ENCODE data around the gene FSD2.

- TF ChIP-seq, protein P1, sequence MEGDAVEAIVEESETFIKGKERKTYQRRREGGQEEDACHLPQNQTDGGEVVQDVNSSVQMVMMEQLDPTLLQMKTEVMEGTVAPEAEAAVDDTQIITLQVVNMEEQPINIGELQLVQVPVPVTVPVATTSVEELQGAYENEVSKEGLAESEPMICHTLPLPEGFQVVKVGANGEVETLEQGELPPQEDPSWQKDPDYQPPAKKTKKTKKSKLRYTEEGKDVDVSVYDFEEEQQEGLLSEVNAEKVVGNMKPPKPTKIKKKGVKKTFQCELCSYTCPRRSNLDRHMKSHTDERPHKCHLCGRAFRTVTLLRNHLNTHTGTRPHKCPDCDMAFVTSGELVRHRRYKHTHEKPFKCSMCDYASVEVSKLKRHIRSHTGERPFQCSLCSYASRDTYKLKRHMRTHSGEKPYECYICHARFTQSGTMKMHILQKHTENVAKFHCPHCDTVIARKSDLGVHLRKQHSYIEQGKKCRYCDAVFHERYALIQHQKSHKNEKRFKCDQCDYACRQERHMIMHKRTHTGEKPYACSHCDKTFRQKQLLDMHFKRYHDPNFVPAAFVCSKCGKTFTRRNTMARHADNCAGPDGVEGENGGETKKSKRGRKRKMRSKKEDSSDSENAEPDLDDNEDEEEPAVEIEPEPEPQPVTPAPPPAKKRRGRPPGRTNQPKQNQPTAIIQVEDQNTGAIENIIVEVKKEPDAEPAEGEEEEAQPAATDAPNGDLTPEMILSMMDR (conservative IDR thresholded peaks at IDR 0.05) = no peak
- no peak for TF ChIP-seq EZH2 (IDR thresholded peaks at IDR 0.05; ENCODE audit: low read depth)
Measured at GRCh38 chr15:82726816-82727215, 79.1 kb downstream of the FSD2 start.
